HG02885 (cell line): ENCODE results near the gene TP53I13.

Experiments
- ATAC-seq: cut with Tn5 transposase; IDR thresholded peaks from one replicate; pipeline ENCODE4 v1.9.1; 2021; ENCODE audit warnings: mild to moderate bottlenecking; ENCODE audit not compliant: unreplicated experiment, poor library complexity

Gene TP53I13

GRCh38 chr17:29591146-29591736 lies 22.7 kb downstream of the TP53I13 start:
- ATAC-seq, result no peak

GRCh38 chr17:29591737-29592608 lies 23.5 kb downstream of the TP53I13 start:
- no peak for ATAC-seq

GRCh38 chr17:29592850-29593551 lies 24.5 kb downstream of the TP53I13 start, which contains the start of gene ANKRD13B:
Gene ANKRD13B, plus strand, starts transcription at chr17:29593132. Its CDS starts 490 bp downstream, at chr17:29593622.
- no peak for ATAC-seq

- no peak for ATAC-seq
Measured at GRCh38 chr17:29593591-29594518, 25.4 kb downstream of the TP53I13 start.

- ATAC-seq, result no peak
Measured at GRCh38 chr17:29594519-29595090, 26.1 kb downstream of the TP53I13 start.

GRCh38 chr17:29595107-29595942 lies 26.8 kb downstream of the TP53I13 start:
- ATAC-seq, result no peak

- ATAC-seq, result no peak
Measured at GRCh38 chr17:29595943-29596774, 27.7 kb downstream of the TP53I13 start.

- ATAC-seq, result no peak
Measured at GRCh38 chr17:29596811-29597210, 28.3 kb downstream of the TP53I13 start.

- no peak for ATAC-seq
Measured at GRCh38 chr17:29597361-29598172, 29.1 kb downstream of the TP53I13 start.

GRCh38 chr17:29603109-29603674 lies 34.7 kb downstream of the TP53I13 start:
- no peak for ATAC-seq

- ATAC-seq, result no peak
Measured at GRCh38 chr17:29607557-29608195, 39.2 kb downstream of the TP53I13 start.

- no peak for ATAC-seq
Measured at GRCh38 chr17:29608986-29609385, 40.5 kb downstream of the TP53I13 start.

- no peak for ATAC-seq
Measured at GRCh38 chr17:29610395-29610794, 41.9 kb downstream of the TP53I13 start.

- ATAC-seq, result no peak
Measured at GRCh38 chr17:29611351-29612093, 43.0 kb downstream of the TP53I13 start.

- ATAC-seq, result no peak
Measured at GRCh38 chr17:29612094-29612403, 43.5 kb downstream of the TP53I13 start.
